Germinal center (tissue), 1 donor: Measurements from ENCODE around the gene IPO11.

Experiments used
- DNase-seq: peaks from one replicate; pipeline ENCODE4 v3.0.0; 2012; ENCODE audit warnings: mixed read lengths, low spot score

Gene IPO11

DNA sequence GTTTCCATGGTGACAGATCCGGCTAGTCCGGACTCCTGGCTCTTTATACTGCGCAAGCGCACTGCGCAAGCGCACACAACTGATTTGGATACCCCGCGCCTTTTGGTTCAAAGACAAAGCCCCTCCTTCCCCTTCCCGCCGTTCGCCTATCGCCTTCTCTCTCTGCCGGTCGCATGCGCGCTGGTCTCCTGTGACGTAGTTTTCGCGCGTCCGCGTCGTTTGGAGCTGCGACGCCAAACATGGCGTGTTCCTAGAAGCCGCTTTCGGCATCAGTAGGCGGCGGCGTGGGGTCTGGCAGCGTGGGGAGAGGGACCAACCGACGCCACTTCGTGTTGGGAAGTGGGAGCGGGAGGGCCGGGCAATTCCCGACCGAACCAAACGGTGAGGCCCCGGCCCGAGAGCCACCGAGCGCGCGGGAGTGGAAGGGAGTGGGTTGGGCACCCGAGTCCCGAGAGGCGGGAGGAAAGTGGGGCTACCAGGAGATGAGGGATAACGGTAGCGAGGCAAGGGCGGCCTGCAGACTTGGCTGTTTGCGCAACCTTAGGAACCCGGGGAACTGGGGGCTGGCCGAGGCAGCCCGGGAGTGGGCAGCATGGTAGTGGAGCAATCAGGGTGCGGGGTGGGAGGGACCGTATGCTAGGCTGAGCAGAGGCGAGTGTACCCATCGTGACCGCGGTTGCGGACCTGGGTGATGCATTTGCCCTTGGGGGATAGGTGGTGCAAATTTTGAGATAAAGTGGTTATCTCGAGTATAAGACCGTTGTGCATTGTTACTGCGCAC lies at the start of gene IPO11:
TSS of gene IPO11 (plus strand) at position 215 of the 781 bp plus-strand sequence. CDS start 24,517 bp downstream, outside the sequence.
- peak; percentile 97 for DNase-seq

DNA sequence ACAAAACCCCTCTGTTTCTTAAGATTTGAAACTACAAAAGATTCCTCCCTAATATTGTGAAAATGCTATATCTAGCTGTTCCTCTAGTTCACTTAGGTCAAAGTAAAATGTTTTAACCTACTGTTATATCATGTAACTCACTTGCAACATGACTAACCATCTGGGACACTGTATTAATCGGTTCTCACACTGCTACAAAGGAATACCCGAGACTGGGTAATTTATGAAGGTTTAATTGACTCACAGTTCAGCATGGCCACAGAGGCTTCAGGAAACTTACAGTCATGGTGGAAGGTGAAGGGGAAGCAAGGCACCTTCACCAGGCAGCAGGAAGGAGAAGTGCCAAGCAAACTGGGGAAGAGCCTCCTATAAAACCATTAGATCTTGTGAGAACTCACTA lies 43.5 kb upstream of the IPO11 start:
- DNase-seq, result no peak

DNA sequence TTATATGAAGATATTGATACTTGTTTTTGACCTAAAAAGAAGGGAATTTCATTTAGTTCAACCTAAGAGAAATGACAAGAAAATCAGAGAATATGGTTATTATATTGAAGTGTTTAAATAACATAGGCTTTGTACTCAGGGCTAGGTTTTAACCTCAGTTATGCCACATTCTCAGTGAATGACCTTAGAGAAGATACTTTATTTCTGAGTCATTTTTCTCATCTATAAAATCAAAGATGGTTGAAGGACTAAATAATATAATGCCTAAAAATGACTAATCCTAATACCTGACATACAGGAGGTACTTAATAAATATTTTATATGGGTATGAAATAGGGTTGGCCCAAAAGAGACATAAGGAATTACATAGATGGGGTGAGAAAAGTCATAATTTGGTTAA lies 41.2 kb upstream of the IPO11 start:
- DNase-seq, result no peak

DNA sequence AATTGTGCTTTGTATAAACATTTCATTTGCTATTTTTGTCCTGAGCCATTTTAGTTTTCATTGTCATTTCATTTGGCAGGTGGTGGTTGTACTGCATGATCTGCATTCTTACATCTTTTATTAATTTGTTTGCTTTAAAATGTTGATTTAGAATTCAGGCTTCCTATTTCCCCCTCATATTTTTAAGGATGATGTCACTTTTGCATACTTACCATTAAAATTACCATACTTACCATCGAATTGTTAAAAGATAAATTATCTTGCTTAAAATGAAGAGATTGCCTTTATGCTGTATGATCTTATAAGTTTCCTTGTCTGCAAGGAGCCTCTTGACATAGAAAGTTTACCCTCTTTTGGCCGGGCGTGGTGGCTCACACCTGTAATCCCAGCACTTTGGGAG lies 40.0 kb upstream of the IPO11 start:
- DNase-seq, result no peak

- DNase-seq, result no peak
These were observed 39.2 kb upstream of the IPO11 start for GRCh38 chr5:62373382-62373781.

GRCh38 chr5:62374090-62374489 lies 38.5 kb upstream of the IPO11 start:
- no peak for DNase-seq

GRCh38 chr5:62375627-62376026 lies 36.9 kb upstream of the IPO11 start:
- DNase-seq, result no peak

DNA sequence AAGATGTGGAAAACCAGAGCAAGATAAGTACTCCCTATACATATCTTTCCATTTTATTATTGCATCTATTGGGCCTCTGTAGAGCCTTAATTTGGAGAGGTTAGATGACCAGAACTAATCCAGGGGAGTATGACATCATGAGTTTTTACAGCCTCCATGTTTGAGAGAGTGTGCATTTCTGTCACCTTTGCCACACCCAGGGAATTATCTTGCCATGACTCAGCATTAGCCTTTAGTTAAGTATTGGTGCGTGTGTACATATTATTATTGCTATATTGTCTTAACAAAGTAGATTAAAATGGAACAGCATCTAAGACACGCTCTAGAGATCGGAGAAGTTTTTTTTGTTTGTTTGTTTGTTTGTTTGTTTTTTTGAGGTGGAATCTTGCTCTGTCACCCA lies 36.5 kb upstream of the IPO11 start:
- DNase-seq, result no peak

DNA sequence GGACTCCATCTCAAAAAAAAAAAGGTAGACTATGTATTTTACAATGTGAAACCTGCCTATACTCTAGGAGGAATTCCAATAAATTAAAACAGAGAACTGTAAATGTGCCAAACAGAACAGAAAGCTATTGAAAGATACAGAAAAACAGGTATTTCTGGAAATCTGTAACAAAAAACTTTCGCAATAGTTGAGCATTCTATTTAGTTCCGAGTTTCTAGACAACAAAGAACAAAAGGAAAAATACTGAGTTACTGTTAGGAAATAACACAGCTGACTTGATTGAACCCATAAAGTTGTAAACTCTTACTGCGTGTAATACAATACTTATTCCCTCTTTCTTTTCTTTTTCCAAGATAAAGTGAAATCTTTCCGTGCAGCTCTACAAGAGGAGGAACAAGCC lies 27.4 kb upstream of the IPO11 start:
- DNase-seq, result no peak

DNA sequence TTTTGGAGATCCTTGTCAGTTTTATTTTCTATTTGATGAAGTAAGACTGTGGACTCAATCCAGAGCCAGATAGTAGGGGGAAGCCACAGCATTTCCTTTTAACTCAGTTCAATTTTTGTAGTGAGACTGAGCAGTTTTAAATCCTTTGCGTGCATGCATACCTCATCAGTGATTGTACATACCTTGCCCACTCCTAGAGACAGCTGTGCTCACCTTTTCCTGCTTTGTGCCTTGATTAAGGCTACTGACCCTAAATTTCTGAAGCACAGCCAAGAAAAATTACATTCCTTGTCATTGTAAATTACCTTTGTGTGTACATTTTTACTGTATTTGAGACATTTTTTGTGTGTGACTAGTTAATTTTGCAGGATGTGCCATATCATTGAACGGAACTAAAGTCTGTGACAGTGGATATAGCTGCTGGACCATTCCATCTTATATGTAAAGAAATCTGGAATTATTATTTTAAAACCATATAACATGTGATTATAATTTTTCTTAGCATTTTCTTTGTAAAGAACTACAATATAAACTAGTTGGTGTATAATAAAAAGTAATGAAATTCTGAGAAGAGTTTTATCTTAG lies 26.7 kb upstream of the IPO11 start:
- no peak for DNase-seq

DNA sequence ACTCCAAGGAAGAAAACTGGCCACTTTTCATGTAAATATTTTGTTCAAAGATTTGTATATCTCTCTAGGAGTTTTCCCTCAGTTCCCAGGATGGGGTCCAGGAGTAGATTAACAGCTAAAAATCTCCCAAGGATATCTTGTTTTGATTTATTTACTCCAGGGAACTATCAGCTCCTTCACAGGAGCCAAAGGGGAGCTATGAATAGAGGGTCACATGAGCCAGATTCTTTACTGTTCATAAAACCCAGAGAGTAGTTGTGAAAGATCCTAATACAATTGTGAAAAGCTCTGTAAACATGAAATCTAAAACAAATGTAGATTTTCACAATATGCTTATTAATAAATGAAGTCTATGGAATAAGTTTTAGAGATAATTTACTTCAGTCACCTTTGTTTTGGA lies 25.7 kb upstream of the IPO11 start:
- DNase-seq, result no peak

DNA sequence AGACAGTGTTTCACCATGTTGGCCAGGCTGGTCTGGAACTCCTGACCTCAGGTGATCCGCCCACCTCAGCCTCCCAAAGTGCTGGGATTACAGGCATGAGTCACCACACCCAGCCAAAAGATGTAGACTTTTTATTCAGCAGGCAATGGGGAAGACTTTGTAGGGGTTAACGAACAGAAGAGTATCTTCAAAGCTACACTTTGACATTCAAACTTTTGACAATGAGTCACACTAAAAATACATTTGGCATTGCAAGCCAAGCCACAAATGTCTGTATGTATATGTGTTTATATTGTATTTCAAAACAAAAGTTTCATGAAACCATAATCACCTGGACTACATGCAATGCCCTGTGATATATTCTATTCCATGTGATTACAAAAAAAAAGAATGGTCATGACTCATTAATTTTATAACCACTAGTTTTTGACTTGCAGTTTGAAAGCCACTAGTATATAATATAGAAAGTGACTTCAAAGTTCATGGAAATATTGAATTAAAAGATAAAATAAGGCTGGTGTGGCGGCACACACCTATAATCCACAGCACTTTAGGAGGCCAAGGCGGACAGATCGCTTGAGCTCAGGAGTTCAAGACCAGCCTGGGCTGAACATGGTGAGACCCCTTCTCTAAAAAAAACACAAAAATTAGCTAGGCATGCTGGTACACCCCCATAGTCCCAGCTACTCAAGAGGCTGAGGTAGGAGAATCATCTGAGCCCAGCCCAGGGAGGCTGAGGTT lies 17.2 kb upstream of the IPO11 start:
- no peak for DNase-seq

DNA sequence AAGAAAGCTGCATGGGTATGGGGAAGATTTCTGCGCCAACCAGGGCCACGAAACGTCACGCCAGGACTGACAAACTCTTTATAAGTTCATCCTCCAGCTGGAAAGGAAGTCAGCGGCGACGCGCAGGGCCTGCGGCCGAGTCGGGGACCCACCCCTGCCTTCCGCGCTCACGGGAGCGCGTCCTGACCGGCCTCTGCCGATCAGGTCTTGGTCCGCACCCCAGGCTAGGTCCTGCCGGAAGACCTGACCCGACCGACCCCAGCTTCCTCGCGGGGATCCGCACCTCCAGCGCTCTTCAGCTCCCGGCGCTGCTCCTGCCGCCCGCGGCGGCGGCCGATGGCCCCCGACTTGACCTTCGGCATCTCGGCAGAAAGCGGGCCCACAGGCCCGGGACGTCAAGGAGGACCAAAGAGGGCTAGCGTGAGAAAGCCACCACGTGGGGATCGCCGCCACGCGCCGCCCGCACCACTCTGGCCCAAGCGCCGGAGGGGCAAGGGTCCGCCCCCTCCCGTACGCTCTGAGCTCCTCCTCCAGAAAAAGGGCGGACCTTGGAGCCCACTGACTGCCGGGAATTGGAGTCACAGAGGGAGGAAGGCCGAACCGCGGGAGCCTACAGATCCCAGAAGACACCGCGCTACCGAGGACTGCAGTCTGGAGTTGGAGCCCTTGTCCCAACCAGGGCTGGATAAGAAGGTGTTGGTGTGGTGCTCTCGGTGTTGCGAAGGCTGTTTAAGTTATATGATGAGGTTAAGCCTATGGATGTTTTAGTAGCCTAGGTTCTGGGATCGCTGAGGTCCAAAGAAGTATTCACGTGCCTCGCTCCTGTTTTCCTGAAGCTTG lies 8.9 kb upstream of the IPO11 start, which contains the start of gene DIMT1:
TSS of gene DIMT1 (minus strand) at position 495 of the 840 bp plus-strand sequence. CDS start at position 362, 133 bp downstream.
- DNase-seq, result peak; percentile 95

DNA sequence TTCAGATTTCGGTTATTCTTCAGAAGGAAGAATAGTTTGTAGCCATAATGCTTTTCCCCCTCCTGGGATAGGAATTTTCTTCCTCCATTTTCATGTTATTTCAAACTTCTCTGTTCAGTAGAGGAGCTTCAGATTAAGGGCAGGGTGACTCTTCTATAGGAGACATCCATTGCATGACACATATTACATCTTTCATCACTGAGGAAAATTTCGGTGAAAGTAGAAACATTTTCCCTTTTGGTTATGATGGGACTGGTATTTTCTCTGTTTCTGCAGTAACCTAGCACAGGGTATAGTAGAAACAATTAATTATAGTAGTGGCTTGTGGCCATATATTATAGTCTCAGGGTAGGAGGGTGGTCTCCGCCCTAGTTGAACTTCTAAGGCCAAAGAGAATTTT lies 1.1 kb downstream of the IPO11 start:
- DNase-seq, result no peak

- DNase-seq, result no peak
These were observed 6.0 kb downstream of the IPO11 start for GRCh38 chr5:62418462-62419076.

DNA sequence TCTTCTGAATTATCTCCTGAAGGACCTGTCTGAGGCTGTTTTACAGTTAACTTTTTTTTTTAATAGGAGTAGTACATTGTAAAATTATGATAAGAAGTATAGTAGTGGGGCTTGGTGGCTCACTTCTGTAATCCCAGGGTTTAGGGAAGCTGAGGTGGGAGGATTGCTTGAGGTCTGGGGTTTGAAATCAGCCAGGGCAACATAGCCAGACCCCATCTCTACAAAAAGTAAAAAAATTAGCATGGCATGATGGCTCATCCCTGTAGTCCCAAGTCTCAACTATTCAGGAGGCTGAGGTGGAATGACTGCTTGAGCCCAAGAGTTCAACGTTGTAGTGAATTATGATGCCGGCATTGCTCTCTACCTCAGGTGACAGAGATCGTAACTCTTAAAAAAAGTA lies 7.0 kb downstream of the IPO11 start:
- no peak for DNase-seq

DNA sequence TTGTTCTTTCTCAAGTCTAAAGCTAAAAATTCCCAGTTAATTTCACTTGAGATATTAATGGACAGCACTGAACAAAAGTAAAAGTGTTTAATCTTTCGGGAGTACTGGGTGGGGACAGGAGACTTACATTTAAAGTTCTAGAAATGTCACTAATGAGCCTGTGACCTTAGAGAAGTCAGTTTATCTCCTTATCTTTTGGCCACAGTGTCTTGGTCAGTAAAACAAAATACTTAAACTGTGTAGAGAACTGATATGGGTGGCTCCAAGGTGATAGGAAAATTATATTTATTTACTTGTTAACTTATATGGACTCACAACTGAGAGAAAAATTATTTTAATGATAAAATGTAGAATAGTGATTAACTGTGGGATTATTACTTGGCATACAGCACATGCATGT lies 8.9 kb downstream of the IPO11 start:
- no peak for DNase-seq

- DNase-seq, result no peak
These were observed 12.2 kb downstream of the IPO11 start for GRCh38 chr5:62424763-62425162.

- no peak for DNase-seq
These were observed 19.4 kb downstream of the IPO11 start for GRCh38 chr5:62431735-62432620.

DNA sequence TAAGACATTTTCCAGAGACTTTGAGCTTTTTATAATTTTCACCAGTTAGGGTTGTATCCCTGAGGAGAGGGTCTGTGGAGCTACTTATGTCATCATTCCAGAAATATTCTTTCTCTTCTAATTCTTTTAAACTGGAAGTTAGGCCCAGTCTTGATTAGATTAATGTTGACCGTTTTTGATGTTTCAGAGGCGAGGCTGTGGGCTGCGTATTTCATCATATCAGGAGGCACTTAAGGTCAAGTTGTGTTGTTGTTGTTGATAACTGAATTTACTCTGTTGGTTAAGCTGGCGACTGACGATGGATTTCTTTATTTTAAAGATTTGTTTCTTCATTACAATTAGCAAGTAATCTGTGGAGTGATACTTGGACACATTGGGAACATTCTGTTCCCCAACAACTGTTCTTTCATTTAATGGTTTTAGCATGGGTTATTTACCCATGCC lies 20.1 kb downstream of the IPO11 start:
- no peak for DNase-seq

DNA sequence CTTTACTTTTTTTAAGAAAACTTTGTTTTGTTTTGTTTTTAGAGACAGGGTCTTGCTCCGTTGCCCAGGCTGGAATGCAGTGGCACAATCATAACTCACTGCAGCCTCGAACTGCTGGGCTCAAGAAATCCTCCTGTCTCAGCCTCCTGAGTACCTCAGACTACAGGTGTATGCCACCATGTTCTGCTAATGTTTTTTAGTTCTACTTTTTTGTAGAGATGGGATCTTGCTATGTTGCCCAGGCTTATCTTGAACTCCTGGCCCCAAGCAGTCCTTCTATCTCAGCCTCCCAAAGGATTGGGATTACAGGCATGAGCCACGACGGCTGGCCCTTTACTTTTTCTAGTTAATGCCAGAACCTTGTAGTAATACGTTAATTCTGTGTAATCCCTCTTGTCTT lies 36.0 kb downstream of the IPO11 start:
- no peak for DNase-seq
